Measurements from ENCODE around the gene MAST3.

Gene MAST3

DNA sequence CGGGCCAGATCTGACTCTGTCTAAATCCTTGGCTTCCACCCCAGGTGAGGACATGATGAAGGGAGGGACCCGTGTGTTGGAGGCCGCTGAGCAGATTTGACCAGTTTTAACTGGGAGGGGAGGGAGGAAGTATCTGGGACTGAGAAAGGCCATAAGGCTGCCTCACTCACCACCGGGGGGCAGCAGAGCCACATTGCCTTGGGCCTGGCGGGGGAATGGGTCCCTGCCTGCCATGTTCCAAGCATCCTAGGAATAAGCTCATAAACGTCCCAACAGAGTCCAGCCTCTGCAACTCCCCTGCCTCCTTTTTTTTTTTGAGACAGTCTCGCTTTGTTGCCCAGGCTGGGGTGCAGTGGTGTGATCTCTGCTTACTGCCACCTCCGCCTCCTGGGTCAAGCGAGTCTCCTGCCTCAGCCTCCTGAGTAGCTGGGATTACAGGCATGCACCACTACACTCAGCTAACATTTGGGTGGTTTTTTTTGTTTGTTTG lies 15.5 kb downstream of the MAST3 start:
- peak; percentile 97 for DNase-seq (ENCODE audit: low spot score)

DNA sequence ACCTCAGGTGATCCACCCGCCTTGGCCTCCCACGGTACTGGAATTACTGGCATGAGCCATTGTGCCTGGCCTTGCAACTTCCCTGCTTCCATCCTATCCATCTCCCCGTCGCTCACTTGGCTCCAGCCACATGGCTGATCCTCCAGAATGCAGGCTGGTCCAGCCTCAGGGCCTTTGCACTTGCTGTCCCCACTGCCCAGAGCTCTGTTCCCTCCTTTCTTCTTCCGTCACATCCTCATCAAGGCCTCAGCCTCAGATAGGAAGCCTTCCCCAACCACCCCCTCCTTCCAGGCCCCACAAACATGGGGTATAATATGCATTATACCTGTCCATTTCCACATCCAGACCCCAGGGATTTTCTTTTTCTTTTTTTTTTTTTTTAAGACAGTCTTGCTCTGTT lies 16.2 kb downstream of the MAST3 start:
- no peak for DNase-seq (ENCODE audit: low spot score)

DNA sequence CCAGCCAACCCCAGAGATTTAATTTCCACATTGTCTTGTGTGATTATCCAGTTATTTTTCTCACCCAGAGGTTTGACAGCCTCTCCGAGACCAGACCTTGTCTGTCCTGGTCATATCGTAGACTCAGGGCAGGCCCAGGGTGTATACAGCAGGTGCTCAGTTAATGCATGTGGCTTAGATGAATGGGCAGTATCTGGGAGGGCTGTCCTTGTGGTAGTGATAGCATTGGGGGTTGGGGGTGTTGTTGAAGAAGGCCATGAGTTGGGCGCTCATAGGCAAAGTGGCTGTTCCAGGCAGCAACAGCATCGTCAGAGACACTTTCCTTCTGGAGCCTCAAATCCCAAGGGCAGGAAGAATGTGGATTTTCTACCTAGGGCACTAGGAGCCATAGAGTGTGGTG lies 16.9 kb downstream of the MAST3 start:
- DNase-seq (ENCODE audit: low spot score), result no peak

DNA sequence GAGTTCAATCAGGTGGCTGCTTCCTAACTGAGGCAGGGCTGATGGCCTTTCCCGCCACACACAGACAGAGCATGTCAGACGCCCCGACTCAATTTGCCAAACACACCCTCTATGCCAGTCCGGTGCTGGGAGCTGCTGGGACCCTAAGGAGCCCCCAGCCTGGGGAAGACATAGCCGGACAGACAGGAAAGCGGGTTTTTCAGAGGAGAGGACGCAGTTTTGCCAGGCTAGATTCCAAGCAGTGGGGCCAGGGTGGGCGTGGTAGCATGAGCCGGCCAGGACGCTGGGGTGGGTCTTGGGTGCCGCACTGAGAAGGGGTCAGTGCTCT lies 19.8 kb downstream of the MAST3 start:
- no peak for DNase-seq (ENCODE audit: low spot score)

DNA sequence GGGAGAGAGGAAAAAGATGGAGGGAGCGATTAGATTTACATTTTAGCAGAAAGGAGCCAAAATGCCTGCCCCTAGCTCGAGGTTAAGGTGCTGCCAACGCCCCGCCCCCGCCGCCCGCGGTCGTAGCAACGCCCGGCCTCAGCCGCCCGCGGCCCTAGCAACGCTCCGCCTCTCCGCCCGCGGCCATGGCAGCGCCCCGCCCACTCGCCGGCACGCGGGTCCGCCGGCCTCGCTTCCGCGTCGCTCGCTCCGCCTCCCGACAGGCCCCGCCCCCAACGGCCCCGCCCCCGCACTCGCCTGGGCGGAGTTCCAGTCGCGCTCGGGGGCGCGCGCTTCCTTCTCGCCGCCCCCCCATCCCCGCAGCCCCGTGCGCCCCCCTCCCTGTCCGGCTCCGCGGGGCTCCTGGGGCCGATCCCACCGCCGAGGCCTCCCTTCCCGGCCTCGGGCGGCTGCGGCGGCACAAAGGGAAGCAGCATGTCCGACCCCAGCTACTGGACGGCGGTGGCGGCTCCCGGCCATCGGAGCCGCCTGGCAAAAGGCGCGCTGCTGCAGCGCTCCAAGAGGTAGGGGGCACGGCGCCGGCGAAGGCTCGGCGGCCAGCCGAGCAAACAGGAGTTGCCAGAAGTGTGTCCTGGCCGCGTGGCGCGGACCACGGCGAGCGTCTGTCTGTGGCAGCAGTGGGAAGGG lies 20.3 kb downstream of the MAST3 start:
- peak; percentile 97 for DNase-seq (ENCODE audit: low spot score)

DNA sequence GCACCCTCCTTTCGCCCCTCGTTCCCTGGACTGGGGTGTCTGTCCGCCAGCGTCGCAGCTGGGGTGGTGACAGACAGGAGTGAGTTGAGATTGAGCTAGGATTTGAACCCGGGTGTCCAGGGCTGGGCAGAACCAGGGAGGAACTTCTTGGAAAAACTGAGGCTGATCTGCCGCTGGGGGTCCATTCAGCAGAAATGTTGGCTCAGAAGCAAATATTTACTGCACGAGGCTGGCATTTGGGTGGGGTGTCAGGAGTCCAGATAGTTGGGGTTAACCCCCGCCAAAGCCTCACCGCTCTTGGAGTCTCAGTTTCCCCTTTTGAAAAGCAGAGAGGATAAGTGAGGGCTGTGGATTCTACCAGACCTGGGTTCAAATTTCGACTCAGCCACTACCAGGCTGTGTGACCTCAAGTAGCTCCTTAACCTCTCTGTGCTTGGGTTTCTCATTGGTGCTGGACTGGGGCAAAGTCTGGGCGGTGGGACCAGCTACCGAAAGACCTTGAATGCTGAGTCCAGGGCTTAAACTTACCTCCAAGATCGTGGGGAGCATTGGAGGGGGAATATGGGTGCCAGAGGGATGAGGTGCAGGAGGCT lies 20.9 kb downstream of the MAST3 start:
- peak; percentile 46 for DNase-seq (ENCODE audit: low spot score)

DNA sequence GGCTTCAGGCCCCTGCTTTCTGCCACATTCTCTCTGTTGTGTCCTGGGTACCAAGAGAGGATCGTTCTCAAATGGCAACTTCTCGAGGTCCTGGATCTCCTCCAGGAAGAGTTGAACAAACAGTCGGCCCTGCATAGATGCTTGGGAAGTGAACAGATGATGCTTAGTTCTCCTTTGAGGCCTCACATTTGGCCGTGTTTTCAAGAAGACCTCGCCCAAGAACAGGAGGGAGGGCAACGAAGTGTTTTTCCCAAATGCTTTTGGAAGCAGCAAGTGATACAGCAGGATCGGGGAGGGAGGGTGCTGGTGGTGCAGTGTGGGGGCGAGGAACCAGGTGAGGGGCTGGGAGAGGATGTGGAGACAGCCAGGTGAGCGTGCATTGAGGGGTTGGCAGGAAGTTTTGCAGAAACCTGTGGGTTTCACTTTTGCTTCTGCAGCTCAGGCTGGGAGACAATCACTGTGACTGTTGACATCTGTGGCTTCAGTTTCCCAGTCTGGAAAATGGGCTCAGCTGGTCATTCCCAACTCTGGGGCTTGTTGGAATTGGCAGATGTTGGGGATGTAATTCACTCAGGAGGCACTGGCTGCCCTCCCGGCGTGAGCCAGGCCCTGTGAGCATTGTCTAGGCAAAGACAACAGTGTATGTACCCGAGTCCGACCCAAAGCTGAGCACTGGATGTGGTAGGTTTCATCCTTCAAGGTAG lies 21.6 kb downstream of the MAST3 start:
- no peak for DNase-seq (ENCODE audit: low spot score)

DNA sequence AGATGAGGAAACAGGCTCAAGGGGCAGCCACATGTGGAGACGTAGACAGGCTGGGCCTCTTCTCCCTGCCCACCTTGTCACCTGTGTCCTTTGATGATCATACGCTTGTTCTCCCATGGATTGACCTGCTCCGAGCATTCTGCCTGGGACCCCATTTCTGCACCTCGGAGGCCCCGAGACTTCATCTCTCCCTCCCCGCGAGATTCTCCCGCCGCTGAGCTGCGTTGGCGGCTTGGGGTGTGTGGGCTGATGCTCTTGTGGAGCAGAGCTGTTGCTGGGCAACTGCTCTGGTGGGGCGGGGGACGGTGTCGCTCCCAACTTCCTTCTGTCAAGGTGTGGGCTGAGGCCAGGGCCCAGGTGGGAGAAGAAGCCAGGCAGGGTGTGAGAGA lies 22.1 kb downstream of the MAST3 start:
- no peak for DNase-seq (ENCODE audit: low spot score)

DNA sequence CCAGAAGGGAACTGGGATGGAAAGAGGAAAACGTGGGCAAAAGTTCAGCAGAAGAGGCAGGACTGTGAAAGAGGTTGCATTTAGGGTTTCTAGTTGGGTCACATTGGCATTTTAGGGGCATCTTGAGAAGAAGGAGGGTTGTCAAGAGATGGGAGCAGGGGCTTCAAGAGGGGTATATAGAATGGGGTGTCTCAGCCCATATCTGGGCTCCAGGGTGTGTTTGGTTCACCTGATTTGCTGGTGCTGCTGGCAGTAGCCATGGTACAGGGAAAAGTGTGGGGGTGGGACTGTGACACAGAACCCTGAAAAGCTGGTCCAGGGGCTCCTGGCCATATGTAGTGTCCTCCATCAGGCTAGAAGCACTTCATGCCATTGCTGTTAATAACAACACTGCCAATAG lies 22.5 kb downstream of the MAST3 start:
- no peak for DNase-seq (ENCODE audit: low spot score)

DNA sequence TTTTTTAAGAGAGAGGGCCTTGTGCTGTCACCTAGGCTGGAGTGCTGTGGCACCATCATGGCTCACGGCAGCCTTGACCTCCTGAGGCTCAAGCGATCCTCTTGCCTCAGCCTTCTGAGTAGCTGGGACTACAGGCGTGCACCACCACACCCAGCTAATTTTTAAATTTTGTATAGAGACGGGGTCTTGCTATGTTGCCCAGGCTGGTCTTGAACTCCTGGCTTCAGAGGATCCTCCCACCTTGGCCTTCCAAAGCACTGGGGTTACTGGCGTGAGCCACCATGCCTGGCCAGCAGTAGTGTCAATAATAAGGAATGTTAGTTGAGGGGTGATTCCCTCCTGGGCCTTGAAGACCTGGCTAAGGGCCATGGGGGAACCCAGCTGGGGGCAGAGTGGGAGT lies 23.6 kb downstream of the MAST3 start:
- no peak for DNase-seq (ENCODE audit: low spot score)

DNA sequence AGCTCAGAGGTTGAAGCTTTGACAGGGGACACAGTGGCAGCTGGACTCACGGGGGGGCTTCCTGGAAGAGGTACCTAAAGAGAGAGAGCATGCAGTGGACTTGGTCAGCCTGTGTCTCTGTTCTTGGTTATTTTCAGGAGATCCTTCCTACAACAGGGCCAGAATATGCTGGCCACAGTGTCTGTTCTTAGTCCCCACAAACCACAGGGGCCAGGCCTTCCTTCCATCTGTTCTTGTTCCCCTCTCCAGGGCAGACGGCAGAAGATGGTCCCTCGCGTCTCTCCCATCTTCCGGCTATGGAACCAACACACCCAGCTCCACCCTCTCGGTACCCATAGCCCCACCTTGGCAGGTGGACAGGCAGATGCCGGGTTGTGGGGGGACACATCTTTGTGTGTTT lies 24.8 kb downstream of the MAST3 start:
- DNase-seq (ENCODE audit: low spot score), result no peak

DNA sequence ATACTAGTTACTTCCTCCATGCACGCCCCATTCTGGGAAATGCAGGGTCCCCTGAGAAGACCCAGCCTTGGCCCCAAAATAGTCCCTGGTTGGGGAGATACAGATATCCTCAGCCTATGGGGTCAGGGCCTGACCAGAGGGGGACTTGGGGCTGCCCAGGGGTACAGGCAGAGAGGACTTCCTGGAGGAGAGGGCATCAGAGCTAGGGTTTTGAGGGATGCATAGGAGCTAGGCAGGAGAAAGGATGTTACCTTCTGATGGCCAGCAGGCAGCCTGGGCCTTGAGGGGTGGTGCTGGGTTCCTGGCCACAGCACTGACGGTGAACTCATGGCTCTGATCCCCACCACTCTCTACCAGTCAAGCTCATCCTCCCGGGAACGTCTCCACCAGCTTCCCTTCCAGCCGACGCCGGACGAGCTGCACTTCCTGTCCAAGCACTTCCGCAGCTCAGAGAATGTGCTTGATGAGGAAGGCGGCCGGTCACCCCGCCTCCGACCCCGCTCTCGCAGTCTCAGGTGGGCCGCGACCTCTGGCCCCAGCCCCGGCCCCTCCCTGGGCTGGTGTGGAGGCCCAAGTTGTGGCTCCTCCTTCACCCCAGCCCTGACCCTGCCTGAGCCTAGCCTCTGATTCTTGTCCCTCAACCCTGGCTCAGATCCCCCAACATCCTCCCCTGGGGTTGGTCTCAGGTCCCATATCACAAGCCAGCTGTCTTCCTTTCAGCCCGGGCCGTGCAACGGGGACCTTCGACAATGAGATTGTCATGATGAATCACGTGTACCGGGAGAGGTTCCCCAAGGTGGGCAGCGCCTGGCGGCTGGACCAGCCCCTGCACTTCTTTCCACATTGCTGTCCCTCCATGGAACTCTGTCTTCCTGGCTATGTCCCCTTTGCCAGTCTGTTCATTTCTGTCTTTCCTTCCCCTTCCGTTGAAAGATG lies 25.6 kb downstream of the MAST3 start:
- no peak for DNase-seq (ENCODE audit: low spot score)

DNA sequence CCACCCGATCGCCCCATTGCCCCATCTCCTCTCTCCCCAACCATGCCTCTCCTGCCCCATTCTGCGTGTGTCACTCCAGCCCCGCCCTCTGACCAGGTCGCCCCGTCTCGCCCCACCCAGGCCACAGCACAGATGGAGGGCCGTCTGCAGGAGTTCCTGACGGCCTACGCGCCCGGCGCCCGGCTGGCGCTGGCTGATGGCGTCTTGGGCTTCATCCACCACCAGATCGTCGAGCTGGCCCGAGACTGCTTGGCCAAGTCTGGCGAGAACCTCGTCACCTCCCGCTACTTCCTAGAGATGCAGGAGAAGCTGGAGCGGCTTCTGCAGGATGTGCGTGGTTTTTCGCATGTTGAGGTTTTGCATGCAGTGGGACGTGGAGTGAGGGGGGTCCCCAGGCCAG lies 26.2 kb downstream of the MAST3 start:
- DNase-seq (ENCODE audit: low spot score), result no peak

DNA sequence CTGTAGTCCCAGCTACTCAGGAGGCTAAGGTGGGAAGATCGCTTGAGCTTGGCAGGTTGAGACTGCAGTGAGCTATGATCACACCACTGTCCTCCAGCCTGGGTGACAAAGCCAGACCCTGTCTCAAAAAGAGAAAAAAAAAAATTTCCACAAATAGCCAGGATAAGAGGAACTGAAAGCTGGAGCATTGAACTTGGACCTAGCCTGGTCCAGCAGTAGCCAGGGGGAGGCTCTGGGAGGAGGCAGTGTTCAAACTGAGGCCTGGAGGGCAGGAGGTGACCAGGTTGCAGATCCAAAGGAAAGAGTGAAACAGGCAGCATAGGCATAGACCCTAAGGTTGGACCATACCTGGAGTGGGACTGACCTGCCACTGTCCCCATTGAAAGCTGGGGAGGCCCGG lies 28.5 kb downstream of the MAST3 start:
- no peak for DNase-seq (ENCODE audit: low spot score)

DNA sequence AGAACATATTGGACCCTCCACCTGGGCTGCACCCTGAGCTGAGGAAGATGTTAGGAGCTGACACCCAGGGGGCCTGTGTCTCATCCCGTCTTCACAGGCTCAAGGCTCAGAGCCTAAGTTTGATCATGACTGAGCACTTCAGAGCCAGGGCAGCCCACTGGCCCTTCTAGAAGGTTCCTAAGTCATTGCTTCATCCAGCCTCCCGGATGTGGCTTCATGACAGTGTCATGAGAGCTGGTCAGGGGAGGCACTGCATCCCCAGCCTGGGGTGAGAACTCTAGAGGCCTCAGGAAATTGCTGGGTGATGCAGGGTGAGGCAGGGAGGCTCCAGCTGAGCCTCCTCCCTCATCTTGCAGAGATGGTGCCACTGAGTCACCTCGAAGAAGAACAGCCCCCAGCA lies 30.5 kb downstream of the MAST3 start:
- DNase-seq (ENCODE audit: low spot score), result no peak

DNA sequence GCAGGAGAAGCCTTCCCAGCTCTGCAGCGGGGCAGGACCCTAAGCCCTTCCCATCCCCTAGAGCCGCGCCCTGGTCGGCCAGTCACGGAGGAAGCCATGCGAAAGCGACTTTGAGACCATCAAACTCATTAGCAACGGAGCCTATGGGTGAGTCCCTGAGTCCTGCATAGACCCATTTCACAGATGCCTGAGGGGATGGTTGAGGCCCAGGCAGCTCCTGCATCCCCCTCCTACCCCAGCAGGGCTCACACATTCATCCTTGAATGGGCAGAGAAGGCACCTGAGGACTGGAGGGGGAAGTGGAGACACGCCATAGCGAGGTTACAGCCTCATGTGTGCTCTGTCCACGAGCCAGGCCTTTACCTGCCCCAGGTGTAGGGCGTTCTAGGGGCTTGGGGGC lies 31.2 kb downstream of the MAST3 start:
- no peak for DNase-seq (ENCODE audit: low spot score)

DNA sequence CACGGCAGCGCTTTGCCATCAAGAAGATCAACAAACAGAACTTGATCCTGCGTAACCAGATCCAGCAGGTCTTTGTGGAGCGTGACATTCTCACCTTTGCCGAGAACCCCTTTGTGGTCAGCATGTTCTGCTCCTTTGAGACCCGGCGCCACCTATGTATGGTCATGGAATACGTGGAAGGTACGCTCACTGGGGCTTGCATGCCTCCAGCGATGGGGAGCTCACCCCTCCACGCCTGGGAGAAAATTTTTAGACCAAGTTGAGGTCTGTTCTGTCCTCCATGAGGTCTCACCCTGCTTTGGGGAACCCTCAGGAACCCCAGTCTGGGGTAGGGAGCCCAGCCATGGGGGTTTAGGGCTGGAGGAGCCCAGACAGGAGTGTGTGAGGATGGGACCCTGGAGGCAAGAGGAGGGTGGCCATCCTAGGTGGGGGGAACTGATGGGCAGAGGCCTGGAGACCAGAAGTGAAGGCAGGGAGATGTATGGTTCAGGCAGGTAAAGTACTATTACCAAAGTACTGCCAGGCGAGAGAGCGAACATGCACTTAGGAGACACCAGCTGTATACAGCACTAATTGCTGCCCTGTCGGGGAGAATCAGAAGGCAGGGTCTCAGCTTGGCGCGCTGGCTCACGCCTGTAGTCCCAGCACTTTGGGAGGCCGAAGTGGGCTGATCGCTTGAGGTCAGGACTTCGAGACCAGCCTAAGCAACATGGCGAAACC lies 33.1 kb downstream of the MAST3 start:
- DNase-seq (ENCODE audit: low spot score), result no peak

DNA sequence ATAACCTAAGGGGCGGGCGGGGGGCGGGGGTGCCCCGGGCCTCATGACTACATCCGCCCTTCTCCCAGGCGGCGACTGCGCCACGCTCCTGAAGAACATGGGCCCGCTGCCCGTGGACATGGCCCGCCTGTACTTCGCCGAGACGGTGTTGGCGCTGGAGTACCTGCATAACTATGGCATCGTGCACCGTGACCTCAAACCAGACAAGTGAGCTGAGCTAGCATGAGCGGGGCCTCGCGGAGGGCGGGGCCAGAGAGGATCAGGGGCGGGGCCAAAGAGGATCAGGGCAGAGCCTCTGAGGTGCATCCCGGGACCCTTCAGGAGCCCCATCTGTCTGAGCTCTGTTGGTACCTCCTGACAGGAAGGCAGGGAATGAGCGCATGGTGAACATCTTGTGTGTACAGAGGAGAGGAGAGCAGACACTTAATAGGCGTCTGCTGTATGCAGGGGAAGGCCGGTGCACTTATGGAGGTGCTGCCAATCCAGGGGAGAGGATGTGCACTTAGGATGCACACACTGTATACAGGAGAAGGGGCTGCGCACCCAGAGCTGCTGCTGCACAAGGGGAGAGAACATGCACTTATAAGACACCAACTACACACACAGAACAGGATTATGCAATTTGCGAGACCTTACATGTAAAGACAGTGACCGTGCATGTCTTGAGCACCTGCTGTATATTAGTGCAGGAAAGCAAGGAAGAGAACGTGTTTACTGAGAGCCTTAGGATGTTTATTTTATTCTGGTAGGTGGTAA lies 34.4 kb downstream of the MAST3 start:
- DNase-seq (ENCODE audit: low spot score), result no peak

DNA sequence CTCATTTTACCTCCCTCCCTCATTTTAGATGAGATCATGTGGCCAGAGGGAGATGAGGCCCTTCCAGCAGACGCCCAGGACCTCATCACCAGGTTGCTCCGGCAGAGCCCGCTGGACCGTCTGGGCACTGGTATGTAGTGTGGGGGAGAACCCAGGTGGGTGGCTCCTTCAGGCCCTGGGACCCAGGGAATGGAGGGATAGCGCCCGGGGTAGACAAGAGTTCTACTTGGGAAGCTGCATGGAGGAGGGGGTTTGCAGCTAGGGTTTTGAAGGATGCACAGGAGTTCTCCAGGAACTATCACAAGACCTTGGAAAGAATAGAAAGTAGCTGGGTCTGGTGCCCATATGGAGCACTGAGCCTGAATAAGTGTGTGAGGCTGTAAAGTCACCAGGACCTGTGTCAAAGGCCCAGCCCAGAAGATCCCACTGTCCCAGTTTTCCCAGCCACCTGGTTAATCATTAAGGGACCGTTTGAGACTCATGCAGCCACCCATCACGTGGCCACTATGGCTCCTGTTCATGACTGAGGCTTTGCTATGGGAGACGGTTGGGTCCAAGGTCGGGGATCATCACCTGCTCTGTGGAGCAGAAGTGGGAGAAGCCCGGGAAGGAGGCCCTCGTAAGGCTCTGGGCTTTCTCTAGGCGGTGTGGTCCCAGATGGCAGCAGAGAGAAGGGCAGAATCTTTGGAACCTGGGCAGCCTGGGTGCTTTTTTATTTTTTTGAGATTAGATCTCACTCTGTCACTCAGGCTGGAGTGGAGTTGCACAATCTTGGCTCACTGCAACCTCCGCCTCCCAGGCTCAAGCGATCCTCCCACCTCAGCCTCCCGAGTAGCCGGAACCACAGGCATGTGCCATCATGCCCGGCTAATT lies 38.4 kb downstream of the MAST3 start:
- peak; percentile 99 for DNase-seq (ENCODE audit: low spot score)

DNA sequence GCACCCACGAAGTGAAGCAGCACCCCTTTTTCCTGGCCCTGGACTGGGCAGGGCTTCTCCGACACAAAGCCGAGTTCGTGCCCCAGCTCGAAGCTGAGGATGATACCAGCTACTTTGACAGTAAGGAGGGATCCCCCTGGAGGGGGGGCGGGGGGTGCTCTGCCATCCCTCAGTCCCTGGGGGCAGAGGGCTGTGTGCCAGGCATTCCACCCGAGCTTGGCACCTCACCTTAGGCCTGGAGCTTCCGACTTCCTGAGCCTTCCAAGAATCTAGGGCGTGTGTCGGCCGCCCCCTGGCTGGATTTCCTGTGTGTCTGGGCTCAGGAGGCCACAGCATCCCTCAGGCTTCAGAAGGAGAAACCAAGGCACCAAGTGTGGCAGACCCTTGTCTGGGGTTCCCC lies 39.7 kb downstream of the MAST3 start:
- no peak for DNase-seq (ENCODE audit: low spot score)

All from HuH-7.5 (cell line).